Kidney (tissue), 14 donors: Measurements from ENCODE around the gene ST3GAL4. TPM values are rescaled to one million over a fixed set of nuclear protein-coding genes. Genes with fewer than 3 reads are reported as not detected.

Experiments used
- DNase-seq, 5 donors: peaks; one replicate each; pipeline ENCODE4 v3.0.0-alpha.2; 2013 to 2020
- FAIRE-seq: peaks from 2 replicates; lab custom pipeline; 2012; peaks lifted over from hg19 to GRCh38; lab: Jason Lieb, UNC
- H3K27ac ChIP-seq, 2 donors: one replicate each; pipeline ENCODE4 v1.7.0; 2013; ENCODE audit warnings: low read depth in 2 of 2, low read length in 2 of 2, inconsistent platforms in 1 of 2
- H3K27me3 ChIP-seq: one replicate; pipeline ENCODE4 v1.7.1; 2013; ENCODE audit warnings: low read length, inconsistent platforms; ENCODE audit not compliant: control insufficient read depth, insufficient read depth
- H3K36me3 ChIP-seq, 3 donors: one replicate each; pipeline versions ENCODE4 v1.7.0 to v1.7.1; 2013; ENCODE audit warnings: low read length in 3 of 3, control low read depth in 1 of 3, inconsistent platforms in 1 of 3; ENCODE audit not compliant: insufficient read depth in 3 of 3, control insufficient read depth in 2 of 3
- H3K4me1 ChIP-seq, 3 donors: one replicate each; pipeline versions ENCODE4 v1.7.0 to v1.7.1; 2013; ENCODE audit warnings: low read length in 3 of 3, inconsistent platforms in 1 of 3, low read depth in 1 of 3; ENCODE audit not compliant: control insufficient read depth in 2 of 3, insufficient read depth in 2 of 3
- H3K4me3 ChIP-seq, 3 donors: one replicate each; pipeline versions ENCODE4 v1.7.0 to v1.8.1; 2013; ENCODE audit warnings: low read length in 3 of 3, control low read depth in 1 of 3, inconsistent platforms in 1 of 3
- H3K9ac ChIP-seq, 3 donors: one replicate each; pipeline versions ENCODE4 v1.7.0 to v1.7.1; 2013; ENCODE audit warnings: low read length in 3 of 3, control low read depth in 1 of 3, inconsistent platforms in 1 of 3
- H3K9me3 ChIP-seq, 3 donors: one replicate each; pipeline versions ENCODE4 v1.7.0 to v1.7.1; 2013; ENCODE audit warnings: low read length in 3 of 3, control low read depth in 1 of 3, inconsistent platforms in 1 of 3; ENCODE audit not compliant: control insufficient read depth in 2 of 3, insufficient read depth in 1 of 3
- intact Hi-C: fragments of 100-400 bp; cut with DNase I; formaldehyde crosslinking; loops from one replicate; pipeline ENCODE4 v1.11.1; 2022
- polyA plus RNA-seq: library from polyadenylated mRNA; stranded (reverse); fragments of 350-450 nt; fragmentation: Illumina TruSeq; extraction: RNeasy Lipid Tissue Mini Kit (QIAGEN cat#74804); gene quantifications from one replicate; pipeline ENCODE4 v1.2.3, GENCODE V29; 2014; ENCODE audit warnings: low read depth, low replicate concordance; ENCODE audit not compliant: insufficient read depth
- total RNA-seq: library from RNA; stranded (reverse); fragmentation: NEBNext Ultra II Directional; extraction: Animal tissue kit (Norgen Biotek cat#: 25700); gene quantifications from one replicate; pipeline ENCODE4 v1.2.1, GENCODE V29; 2021
- TF ChIP-seq, protein P1 (sequence below): IDR thresholded peaks from 3 replicates; pipeline ENCODE4 v1.5.1; 2012; ENCODE audit warnings: mild to moderate bottlenecking, moderate library complexity, borderline replicate concordance; ENCODE audit not compliant: insufficient read depth; ENCODE audit errors: extremely low read depth
- donor health status: control.
- donor health status: control.
- donor health status: control.
- donor health status: control.
- donor health status: control.
- donor health status: DM: yes; HTN: yes; CAD: no.
- donor health status: Normal renal cell carcinoma (clear cell type).

Gene ST3GAL4
- total and polyA plus RNA-seq, 2 donors from 2014 or later = 27.4 to 72.8 TPM

DNA sequence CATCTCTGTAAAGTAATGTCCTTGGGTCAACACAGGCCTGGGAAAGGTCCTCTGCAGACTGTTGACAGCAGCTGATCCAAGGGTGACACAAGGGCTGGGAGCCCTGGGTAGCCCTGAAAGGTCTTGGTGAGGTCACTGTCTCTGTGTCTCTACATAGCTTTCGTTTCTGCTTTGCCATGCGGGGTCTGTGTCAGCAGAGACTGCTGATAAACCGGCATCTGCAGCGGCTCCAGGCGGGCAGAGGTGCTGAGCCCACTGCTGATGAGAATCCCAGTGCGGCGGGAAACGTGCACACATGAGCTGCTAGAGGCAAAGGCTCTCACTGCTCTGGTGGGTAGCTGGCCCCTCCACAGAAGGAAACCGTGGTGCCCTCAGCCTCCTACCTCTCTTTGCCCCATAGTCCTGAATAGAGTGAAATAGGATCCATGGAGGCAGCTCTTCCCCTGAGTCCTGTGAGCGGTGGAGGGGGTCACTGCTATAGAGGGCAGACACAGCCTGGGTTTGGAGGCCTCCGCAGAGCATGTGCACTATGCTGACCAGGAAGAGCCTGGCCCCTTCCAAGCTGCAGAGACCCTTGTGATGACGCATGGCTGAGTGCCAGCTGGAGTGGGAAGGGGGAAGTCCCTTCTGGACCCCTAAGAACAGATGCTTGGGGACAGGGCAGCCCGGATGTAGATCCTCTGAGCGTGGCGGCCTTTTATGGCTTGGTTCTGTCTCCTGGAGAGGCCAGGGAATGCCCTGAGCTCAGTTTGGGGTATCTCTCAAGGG lies 17.8 kb upstream of the ST3GAL4 start:
- Histone ChIP-seq H3K9me3 (no peaks in the 10 kb centered on the region), H3K4me3 (no peak overlapping the region), H3K36me3 (peaks cover 0 to 12% (median 3%) of the 10 kb centered on the region in 3 donors), H3K27me3 (no peaks in the 10 kb centered on the region), H3K9ac (no peak overlapping the region), H3K27ac (peak overlapping the region in 1 of 2 donors; percentile 2), H3K4me1 (peaks cover 0 to 33% (median 11%) of the 10 kb centered on the region in 3 donors)
- no peak for FAIRE-seq
- TF ChIP-seq, protein P1, sequence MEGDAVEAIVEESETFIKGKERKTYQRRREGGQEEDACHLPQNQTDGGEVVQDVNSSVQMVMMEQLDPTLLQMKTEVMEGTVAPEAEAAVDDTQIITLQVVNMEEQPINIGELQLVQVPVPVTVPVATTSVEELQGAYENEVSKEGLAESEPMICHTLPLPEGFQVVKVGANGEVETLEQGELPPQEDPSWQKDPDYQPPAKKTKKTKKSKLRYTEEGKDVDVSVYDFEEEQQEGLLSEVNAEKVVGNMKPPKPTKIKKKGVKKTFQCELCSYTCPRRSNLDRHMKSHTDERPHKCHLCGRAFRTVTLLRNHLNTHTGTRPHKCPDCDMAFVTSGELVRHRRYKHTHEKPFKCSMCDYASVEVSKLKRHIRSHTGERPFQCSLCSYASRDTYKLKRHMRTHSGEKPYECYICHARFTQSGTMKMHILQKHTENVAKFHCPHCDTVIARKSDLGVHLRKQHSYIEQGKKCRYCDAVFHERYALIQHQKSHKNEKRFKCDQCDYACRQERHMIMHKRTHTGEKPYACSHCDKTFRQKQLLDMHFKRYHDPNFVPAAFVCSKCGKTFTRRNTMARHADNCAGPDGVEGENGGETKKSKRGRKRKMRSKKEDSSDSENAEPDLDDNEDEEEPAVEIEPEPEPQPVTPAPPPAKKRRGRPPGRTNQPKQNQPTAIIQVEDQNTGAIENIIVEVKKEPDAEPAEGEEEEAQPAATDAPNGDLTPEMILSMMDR = no peak
- intact Hi-C loops = no loop called here
- peak in 3 of 5 donors; percentile 19 to 52 (median 29) for DNase-seq

DNA sequence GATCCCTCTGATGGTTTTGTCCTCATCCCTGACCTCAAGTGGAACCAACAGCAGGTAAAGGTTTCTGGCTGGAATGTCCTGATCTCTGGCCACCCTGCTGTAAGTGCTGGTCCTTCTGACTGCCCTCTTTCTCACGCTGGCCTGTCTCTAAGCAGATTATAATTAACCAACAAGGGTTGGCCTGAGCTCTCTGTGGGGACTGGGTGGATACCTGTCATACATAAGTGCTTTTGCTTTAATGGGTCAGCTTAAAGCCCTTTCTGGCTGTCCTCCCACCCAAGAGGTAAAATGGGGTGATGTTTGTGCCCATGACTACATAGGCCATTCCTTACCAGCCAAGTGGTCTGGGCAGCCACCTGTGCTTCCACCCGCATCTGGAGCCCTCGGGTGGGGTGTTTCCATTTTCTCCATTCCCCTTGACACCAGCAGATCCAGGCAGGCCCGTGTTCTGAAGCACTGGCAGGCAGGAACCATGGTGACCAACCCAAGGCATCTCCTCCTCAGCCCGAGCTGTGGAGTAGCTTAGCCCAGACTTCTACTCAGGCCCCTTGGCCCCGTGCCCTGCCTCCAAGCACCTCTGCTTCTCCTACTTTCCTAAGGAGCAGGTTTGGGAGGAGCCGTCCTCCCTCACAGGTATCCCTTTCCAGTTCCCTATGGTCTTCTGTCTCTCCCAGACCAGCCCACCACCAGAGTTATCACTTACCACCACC lies 17.0 kb upstream of the ST3GAL4 start:
- H3K9me3 ChIP-seq = no peaks in the 10 kb centered on the region
- peaks cover 0 to 30% (median 11%) of the 10 kb centered on the region in 3 donors for H3K4me1 ChIP-seq
- peaks cover 0 to 16% (median 7%) of the 10 kb centered on the region in 3 donors for H3K36me3 ChIP-seq
- no peak overlapping the region for H3K9ac ChIP-seq
- FAIRE-seq (no peak), DNase-seq (peak in 1 of 5 donors; percentile 30)
- TF ChIP-seq, protein P1 = no peak
- no peaks in the 10 kb centered on the region for H3K27me3 ChIP-seq
- no peak overlapping the region for H3K4me3 ChIP-seq
- peak overlapping the region; percentile 2 to 38 for H3K27ac ChIP-seq
- intact Hi-C loops = no loop called here

DNA sequence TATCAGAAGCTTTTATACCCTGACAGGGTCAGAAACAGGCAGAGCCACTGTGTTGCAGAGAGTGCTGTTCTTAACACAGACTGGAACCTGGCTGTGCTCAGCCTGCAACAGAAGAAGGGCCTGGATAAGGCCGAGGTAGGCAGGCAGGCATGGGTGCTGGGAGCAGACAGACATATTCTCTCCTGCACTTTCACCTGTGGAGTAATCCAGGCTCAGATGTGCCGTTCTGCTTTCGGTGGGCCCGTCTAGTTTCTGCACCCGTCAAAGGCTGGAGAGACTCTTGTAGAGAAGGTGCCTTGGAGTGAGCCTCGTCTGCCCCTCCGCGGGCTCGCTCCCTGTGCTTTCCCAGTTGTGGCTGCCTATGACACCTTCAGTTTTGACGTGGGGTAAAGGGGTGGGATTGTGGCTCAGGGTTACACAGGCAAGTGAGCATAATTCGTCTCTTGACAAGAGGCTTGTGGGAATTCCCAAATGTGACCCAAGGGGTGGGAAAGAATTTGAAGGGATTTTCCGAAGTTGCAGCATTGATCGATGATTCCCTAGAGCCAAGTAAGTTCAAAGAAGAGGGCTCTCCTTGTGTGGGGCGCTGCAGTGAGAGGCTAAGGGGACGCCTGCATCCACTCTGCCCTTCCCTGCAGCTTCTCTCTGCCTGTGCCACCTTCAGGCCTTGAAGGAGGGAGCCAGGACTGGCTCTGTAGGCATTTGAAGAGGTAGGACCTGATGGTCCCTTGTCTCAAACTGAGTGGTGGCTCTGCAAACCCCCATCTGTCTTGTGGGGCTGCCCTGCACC lies 16.2 kb upstream of the ST3GAL4 start:
- Histone ChIP-seq H3K4me3 (no peak overlapping the region), H3K27me3 (no peaks in the 10 kb centered on the region), H3K36me3 (peaks cover 0 to 16% (median 11%) of the 10 kb centered on the region in 3 donors), H3K4me1 (peaks cover 0 to 27% (median 11%) of the 10 kb centered on the region in 3 donors), H3K27ac (peak overlapping the region; percentile 33 to 38), H3K9me3 (no peaks in the 10 kb centered on the region), H3K9ac (no peak overlapping the region)
- DNase-seq (peak in 1 of 5 donors; percentile 51), FAIRE-seq (no peak)
- TF ChIP-seq, protein P1 = no peak
- intact Hi-C loops = no loop called here
